Hepatocyte (in vitro differentiated cells): ENCODE measurements around the gene DAB2.

ENCODE experiments used
- CTCF ChIP-seq: fragments of 200-600 bp; sonication (generic); IDR thresholded peaks from 2 replicates; pipeline ENCODE4 v1.5.1; 2016; ENCODE audit warnings: antibody characterized with exemption, mild to moderate bottlenecking; ENCODE audit not compliant: poor library complexity
- EZH2 ChIP-seq: fragments of 200-600 bp; sonication (generic); IDR thresholded peaks from 2 replicates; pipeline ENCODE4 v1.6.1; 2016; ENCODE audit warnings: antibody characterized with exemption, mild to moderate bottlenecking, borderline replicate concordance

DNA sequence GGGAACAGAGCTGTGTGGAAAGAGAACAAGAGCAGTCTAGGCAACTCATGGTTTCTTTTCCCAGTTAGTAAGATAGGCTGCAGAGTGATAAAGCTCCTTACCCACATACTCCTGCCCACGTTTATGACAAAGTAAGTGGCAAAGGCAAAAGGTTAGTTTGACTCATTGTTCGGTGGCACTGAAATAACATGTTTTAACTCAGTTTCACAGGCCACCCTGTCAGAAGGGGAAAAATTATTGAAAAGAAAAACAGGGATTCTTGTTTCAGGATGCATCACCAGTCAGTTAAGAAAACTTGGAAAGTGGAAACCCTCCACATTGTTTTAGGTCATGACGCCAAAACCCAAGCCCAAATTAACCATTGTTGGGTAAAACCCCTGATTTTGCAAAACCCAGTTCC, 22.3 kb upstream of the DAB2 start:
- TF ChIP-seq CTCF: no peak
- no peak for TF ChIP-seq EZH2
